Sigmoid colon (tissue), 7 donors: ENCODE results near the gene FOXK2. TPM values are rescaled to one million over a fixed set of nuclear protein-coding genes. Genes with fewer than 3 reads are reported as not detected.

Experiments
- DNase-seq: peaks from one replicate; pipeline ENCODE4 v3.0.0-alpha.2; 2019
- H3K27ac ChIP-seq, 4 donors: fragments of 200-600 bp; sonication (generic); one replicate each; pipeline ENCODE4 v1.5.1; 2016 to 2019; ENCODE audit warnings: mild to moderate bottlenecking in 1 of 4
- H3K27me3 ChIP-seq, 3 donors: fragments of 200-600 bp; sonication (generic); one replicate each; pipeline ENCODE4 v1.5.1; 2019; ENCODE audit warnings: mild to moderate bottlenecking in 1 of 3
- H3K36me3 ChIP-seq, 4 donors: fragments of 200-600 bp; sonication (generic); one replicate each; pipeline ENCODE4 v1.5.1; 2016 to 2019
- H3K4me1 ChIP-seq, 4 donors: fragments of 200-600 bp; sonication (generic); one replicate each; pipeline ENCODE4 v1.5.1; 2017 to 2019
- H3K4me3 ChIP-seq, 4 donors: fragments of 200-600 bp; sonication (generic); one replicate each; pipeline ENCODE4 v1.5.1; 2017 to 2019; ENCODE audit warnings: mild to moderate bottlenecking in 2 of 4, moderate library complexity in 1 of 4
- H3K9me3 ChIP-seq, 4 donors: fragments of 200-600 bp in 3 of 4; sonication (generic) in 3 of 4; one replicate each; pipeline versions ENCODE4 v1.5.1 to v1.6.1; 2013 to 2019
- EP300 ChIP-seq, 4 donors: sonication (generic); formaldehyde crosslinking; IDR thresholded peaks; one replicate each; pipeline ENCODE4 v1.6.1; 2017; ENCODE audit warnings: antibody characterized with exemption in 4 of 4
- POLR2A ChIP-seq, 2 donors: fragments of 450-650 bp; IDR thresholded peaks; one replicate each; pipeline ENCODE4 v1.6.1; 2016; ENCODE audit warnings: antibody characterized with exemption in 2 of 2, mild to moderate bottlenecking in 2 of 2, moderate library complexity in 2 of 2
- POLR2AphosphoS5 ChIP-seq, 4 donors: sonication (generic); formaldehyde crosslinking; IDR thresholded peaks; one replicate each; pipeline ENCODE4 v1.6.1; 2017; ENCODE audit warnings: antibody characterized with exemption in 4 of 4
- WGBS, 2 donors: extraction: QIAGEN DNeasy Blood & Tissue Kit; methylation state at CpG; one replicate each; pipeline ENCODE4 v1.1.7; 2013; 5-methylcytosine and 5-hydroxymethylcytosine counted together
- intact Hi-C: fragments of 100-400 bp; cut with DNase I; formaldehyde crosslinking; loops from one replicate; pipeline ENCODE4 v1.15.1; 2023
- polyA plus RNA-seq, 3 donors: library from polyadenylated mRNA; stranded (reverse); fragments of 200-250 nt; gene quantifications; one replicate each; pipeline ENCODE4 v1.2.3, GENCODE V29; 2013
- total RNA-seq, 4 donors: library from RNA; depleted of rRNA; stranded (reverse); fragments of >200 nt; gene quantifications; one replicate each; pipeline ENCODE4 v1.1.0, GENCODE V29; 2016
- TF ChIP-seq, protein P1 (sequence below), 4 experiments: fragments of 450-650 bp in 3 of 4; fragments of 200-600 bp in 1 of 4; IDR thresholded peaks; one replicate each; pipeline ENCODE4 v1.5.1; 2016 to 2019; ENCODE audit warnings: antibody characterized with exemption in 4 of 4, mild to moderate bottlenecking in 3 of 4, moderate library complexity in 2 of 4
- donor health status: healthy with polysubstance abuse.
- donor health status: Bipolar disorder and iron deficiency.
- donor health status: healthy.

FOXK2 gene
- total and polyA plus RNA-seq, 7 donors, result 10.2 to 56.8 (median 29.3) TPM

DNA sequence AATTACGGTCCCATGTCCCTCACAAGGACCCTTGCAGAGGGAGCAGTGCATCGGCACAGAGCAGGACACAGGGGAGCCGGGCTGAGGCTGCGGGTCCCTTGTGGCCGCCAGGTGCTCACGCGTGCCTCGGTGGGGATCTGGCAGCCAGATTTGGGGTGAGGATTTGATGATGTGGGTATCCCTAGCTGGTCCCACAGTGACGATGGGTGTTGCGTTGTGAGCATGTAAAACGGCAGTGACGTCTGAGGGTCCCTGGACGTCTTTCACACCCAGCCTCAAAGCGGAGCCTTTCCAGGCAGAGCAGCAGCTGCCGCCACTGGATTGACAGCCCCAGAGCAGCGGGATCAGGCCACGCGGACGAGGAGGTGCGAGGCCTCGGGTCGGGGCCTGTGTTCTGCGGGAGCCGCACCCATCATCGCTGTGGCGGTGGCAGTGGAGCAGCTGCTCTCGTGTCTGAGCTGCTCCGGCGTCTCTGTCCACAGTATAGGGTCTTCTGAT, 74.1 kb downstream of the FOXK2 start:
- WGBS, 2 donors, result 50 to 61% methylated on average over 29 of the region's 29 CpGs
- intact Hi-C loops, result loop anchor here (5.0 to 10.0 kb wide), 2 partner anchors 36 to 259 kb away; partner anchors contain the start of gene SECTM1

DNA sequence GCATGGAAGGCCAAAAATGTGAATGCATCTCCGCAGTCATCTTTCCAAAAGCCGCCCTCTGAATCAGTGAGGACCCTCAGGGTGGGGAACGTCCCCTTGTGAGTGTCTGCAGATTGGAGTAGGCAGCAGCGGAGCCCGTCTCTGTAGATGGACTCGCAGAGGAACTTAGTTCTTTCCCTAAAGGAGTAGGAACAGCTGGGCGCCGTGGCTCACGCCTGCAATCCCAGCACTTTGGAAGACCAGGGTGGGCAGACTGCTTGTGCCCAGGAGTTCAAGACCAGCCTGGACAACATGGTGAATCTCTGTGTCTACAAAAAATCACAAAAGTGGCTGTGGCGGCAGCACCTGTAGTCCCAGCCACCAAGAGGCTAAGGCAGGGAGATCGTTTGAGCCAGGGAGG, 75.0 kb downstream of the FOXK2 start:
- Histone ChIP-seq H3K36me3 (peaks cover 3 to 43% (median 13%) of the 10 kb centered on the region in 4 donors), H3K4me1 (peaks cover 0 to 50% (median 46%) of the 10 kb centered on the region in 4 donors), H3K9me3 (no peaks in the 10 kb centered on the region), H3K27ac (no peak overlapping the region), H3K4me3 (no peak overlapping the region), H3K27me3 (no peaks in the 10 kb centered on the region)
- DNase-seq, result no peak
- intact Hi-C loops, result loop anchor here (5.0 to 10.0 kb wide), 2 partner anchors 37 to 260 kb away; partner anchors contain the start of gene SECTM1
- TF ChIP-seq EP300 (IDR thresholded peaks at IDR 0.05) (no peak), POLR2AphosphoS5 (IDR thresholded peaks at IDR 0.05) (no peak), POLR2A (IDR thresholded peaks at IDR 0.05) (no peak)
- TF ChIP-seq, protein P1, sequence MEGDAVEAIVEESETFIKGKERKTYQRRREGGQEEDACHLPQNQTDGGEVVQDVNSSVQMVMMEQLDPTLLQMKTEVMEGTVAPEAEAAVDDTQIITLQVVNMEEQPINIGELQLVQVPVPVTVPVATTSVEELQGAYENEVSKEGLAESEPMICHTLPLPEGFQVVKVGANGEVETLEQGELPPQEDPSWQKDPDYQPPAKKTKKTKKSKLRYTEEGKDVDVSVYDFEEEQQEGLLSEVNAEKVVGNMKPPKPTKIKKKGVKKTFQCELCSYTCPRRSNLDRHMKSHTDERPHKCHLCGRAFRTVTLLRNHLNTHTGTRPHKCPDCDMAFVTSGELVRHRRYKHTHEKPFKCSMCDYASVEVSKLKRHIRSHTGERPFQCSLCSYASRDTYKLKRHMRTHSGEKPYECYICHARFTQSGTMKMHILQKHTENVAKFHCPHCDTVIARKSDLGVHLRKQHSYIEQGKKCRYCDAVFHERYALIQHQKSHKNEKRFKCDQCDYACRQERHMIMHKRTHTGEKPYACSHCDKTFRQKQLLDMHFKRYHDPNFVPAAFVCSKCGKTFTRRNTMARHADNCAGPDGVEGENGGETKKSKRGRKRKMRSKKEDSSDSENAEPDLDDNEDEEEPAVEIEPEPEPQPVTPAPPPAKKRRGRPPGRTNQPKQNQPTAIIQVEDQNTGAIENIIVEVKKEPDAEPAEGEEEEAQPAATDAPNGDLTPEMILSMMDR (IDR thresholded peaks at IDR 0.05), result no peak
- 95% methylated on average over 11 of the region's 11 CpGs for WGBS, 2 donors

More for the DNA sequence above, 74.1 kb downstream of the FOXK2 start:
- Histone ChIP-seq H3K4me1 (peaks cover 0 to 57% (median 54%) of the 10 kb centered on the region in 4 donors), H3K27me3 (no peaks in the 10 kb centered on the region), H3K36me3 (peaks cover 3 to 36% (median 13%) of the 10 kb centered on the region in 4 donors), H3K4me3 (peak overlapping the region; percentile 55 to 62 (median 59)), H3K27ac (peak overlapping the region; percentile 91 to 93 (median 92)), H3K9me3 (no peaks in the 10 kb centered on the region)
- DNase-seq, result no peak
- TF ChIP-seq EP300 (IDR thresholded peaks at IDR 0.05) (no peak), POLR2AphosphoS5 (IDR thresholded peaks at IDR 0.05) (peak in 2 of 4 donors; percentile 19 to 41), POLR2A (IDR thresholded peaks at IDR 0.05) (no peak)
- TF ChIP-seq, protein P1 (IDR thresholded peaks at IDR 0.05), result no peak

DNA sequence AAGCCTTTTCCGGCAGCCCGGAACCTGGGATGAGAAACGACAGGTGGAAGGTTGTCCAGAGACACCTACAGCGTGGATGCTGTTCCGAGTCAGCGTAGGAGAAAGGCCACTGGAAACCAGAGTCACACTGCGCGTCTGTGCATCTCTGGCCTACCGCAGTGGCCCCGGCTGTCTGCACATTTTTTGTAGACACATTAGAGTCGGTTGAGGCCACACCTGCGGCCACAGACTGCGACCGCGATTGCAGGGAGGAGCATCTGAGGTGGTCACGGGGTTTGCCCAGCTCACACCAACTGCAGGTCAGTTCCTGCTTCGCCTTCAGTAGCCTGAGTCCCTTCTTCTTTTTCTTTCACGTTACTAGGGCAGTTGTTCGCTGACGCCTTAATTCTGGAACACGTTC, 76.4 kb downstream of the FOXK2 start:
- intact Hi-C loops, result loop anchor here (10.0 kb wide), 1 partner anchor 261 kb away; the partner anchor contains the start of gene SECTM1
- H3K4me1 ChIP-seq, result peaks cover 0 to 37% (median 33%) of the 10 kb centered on the region in 4 donors
- no peak for TF ChIP-seq POLR2AphosphoS5 (IDR thresholded peaks at IDR 0.05)
- TF ChIP-seq, protein P1 (IDR thresholded peaks at IDR 0.05), result no peak
- no peak for TF ChIP-seq POLR2A (IDR thresholded peaks at IDR 0.05)
- TF ChIP-seq EP300 (IDR thresholded peaks at IDR 0.05), result no peak
- H3K4me3 ChIP-seq, result no peak overlapping the region
- DNase-seq, result no peak
- H3K27me3 ChIP-seq, result no peaks in the 10 kb centered on the region
- 81 to 90% methylated on average over 21 of the region's 21 CpGs for WGBS, 2 donors
- no peak overlapping the region for H3K27ac ChIP-seq
- H3K9me3 ChIP-seq, result no peaks in the 10 kb centered on the region
- H3K36me3 ChIP-seq, result peaks cover 3 to 56% (median 15%) of the 10 kb centered on the region in 4 donors

DNA sequence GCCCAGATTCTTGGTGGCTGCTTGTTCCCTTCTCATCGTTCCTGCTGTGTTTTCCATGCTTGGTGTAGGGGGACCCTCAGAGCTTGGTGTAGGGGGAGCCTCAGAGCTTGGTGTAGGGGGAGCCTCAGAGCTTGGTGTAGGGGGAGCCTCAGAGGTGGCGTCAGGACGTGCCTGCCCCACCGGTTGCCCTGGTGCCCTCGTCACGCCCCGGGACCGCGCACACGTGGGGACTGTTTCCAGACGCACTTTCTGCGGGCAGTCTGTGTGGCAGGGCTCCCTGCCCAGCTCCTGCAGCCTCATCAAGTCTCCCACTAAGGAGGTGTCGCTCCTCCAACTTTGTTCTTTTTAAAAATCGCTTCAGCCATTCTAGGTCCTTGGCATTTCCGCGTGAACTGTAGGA, 76.8 kb downstream of the FOXK2 start:
- Histone ChIP-seq H3K27me3 (no peaks in the 10 kb centered on the region), H3K27ac (no peak overlapping the region), H3K9me3 (no peaks in the 10 kb centered on the region), H3K36me3 (peaks cover 6 to 60% (median 17%) of the 10 kb centered on the region in 4 donors), H3K4me3 (no peak overlapping the region), H3K4me1 (peaks cover 0 to 33% (median 29%) of the 10 kb centered on the region in 4 donors)
- intact Hi-C loops, result loop anchor here (10.0 kb wide), 1 partner anchor 261 kb away; the partner anchor contains the start of gene SECTM1
- 80 to 86% methylated on average over 16 of the region's 16 CpGs for WGBS, 2 donors
- TF ChIP-seq POLR2AphosphoS5 (IDR thresholded peaks at IDR 0.05) (no peak), POLR2A (IDR thresholded peaks at IDR 0.05) (no peak), EP300 (IDR thresholded peaks at IDR 0.05) (no peak)
- TF ChIP-seq, protein P1 (IDR thresholded peaks at IDR 0.05), result no peak
- no peak for DNase-seq
